IMR-90 (cell line): Measurements from ENCODE around the gene SKP1. TPM values are rescaled to one million over a fixed set of nuclear protein-coding genes. Genes with fewer than 3 reads are reported as not detected.

Source experiments
- ATAC-seq: fragments of 200-7000 bp; cut with Tn5 transposase; 2 replicates; pipeline ENCODE4 v1.9.1; 2020; ENCODE audit warnings: low read depth, mild to moderate bottlenecking, moderate library complexity
- BruUV-seq: library from RNA; stranded (reverse); fragments of 400-500 nt; replicated peaks from 2 replicates; lab custom pipeline; 2021; lab: Mats Ljungman, UMichigan
- CTCF ChIA-PET: fragments of 300-600 bp; formaldehyde crosslinking; extraction: SDS; loops from one replicate; lab custom pipeline; 2021; ENCODE audit warnings: antibody characterized with exemption; lab: Yijun Ruan, JAX
- POLR2A ChIA-PET: fragments of 300-600 bp; sonication (Branson Sonifier 250); formaldehyde crosslinking; loops from one replicate; lab custom pipeline; 2022; ENCODE audit warnings: antibody characterized with exemption; ENCODE audit not compliant: unreplicated experiment; lab: Charles Lee
- DNase-seq: peaks from one replicate; pipeline ENCODE4 v3.0.0; 2013
- H2AFZ ChIP-seq: replicated peaks from 2 replicates; pipeline ENCODE3; 2013; ENCODE audit warnings: low read length, mild to moderate bottlenecking; ENCODE audit not compliant: poor library complexity
- H2AK5ac ChIP-seq: 2 replicates; pipeline ENCODE4 v1.6.1; 2013; ENCODE audit warnings: low read depth, low read length, inconsistent platforms
- H2AK9ac ChIP-seq: replicated peaks from 2 replicates; pipeline ENCODE3; 2013; ENCODE audit warnings: mild to moderate bottlenecking, low read depth, low read length, moderate library complexity; ENCODE audit not compliant: poor library complexity
- H2BK120ac ChIP-seq: 2 replicates; pipeline ENCODE4 v1.6.1; 2013; ENCODE audit warnings: low read depth, low read length, inconsistent platforms
- H2BK15ac ChIP-seq: 3 replicates; pipeline ENCODE4 v1.6.1; 2013; ENCODE audit warnings: low read depth, low read length, inconsistent platforms
- H2BK20ac ChIP-seq: 2 replicates; pipeline ENCODE4 v1.6.1; 2013; ENCODE audit warnings: low read depth, mild to moderate bottlenecking, inconsistent platforms, low read length, moderate library complexity
- H2BK5ac ChIP-seq: 2 replicates; pipeline ENCODE4 v1.6.1; 2013; ENCODE audit warnings: mild to moderate bottlenecking, low read depth, low read length, inconsistent platforms; ENCODE audit not compliant: poor library complexity, severe bottlenecking
- H3K14ac ChIP-seq: replicated peaks from 2 replicates; pipeline ENCODE4 v1.6.1; 2013; ENCODE audit warnings: low read depth, low read length, inconsistent platforms
- H3K18ac ChIP-seq: 2 replicates; pipeline ENCODE4 v1.6.1; 2013; ENCODE audit warnings: low read depth, low read length, control low read depth
- H3K23ac ChIP-seq: 2 replicates; pipeline ENCODE4 v1.6.1; 2013; ENCODE audit warnings: low read depth, low read length, inconsistent platforms
- H3K27ac ChIP-seq: 2 replicates; pipeline ENCODE4 v1.5.1; 2013; ENCODE audit warnings: mild to moderate bottlenecking, control low read depth, low read length; ENCODE audit not compliant: insufficient read depth
- H3K27me3 ChIP-seq: 2 replicates; pipeline ENCODE4 v1.6.1; 2013; ENCODE audit warnings: low read length; ENCODE audit not compliant: control insufficient read depth, insufficient read depth
- H3K36me3 ChIP-seq: 2 replicates; pipeline ENCODE4 v1.6.1; 2013; ENCODE audit warnings: low read length, mixed read lengths; ENCODE audit not compliant: control insufficient read depth, insufficient read depth
- H3K4ac ChIP-seq: 2 replicates; pipeline ENCODE4 v1.6.1; 2013; ENCODE audit warnings: low read depth, low read length, inconsistent platforms
- H3K4me1 ChIP-seq: 2 replicates; pipeline ENCODE4 v1.6.1; 2013; ENCODE audit warnings: low read length, mixed read lengths; ENCODE audit not compliant: control insufficient read depth, insufficient read depth
- H3K4me2 ChIP-seq: 2 replicates; pipeline ENCODE4 v1.6.1; 2013; ENCODE audit warnings: low read depth, mild to moderate bottlenecking, control low read depth, low read length, moderate library complexity
- H3K4me3 ChIP-seq: 2 replicates; pipeline ENCODE4 v1.5.1; 2013; ENCODE audit warnings: low read depth, mild to moderate bottlenecking, control low read depth, low read length, moderate library complexity; ENCODE audit not compliant: insufficient read depth
- H3K56ac ChIP-seq: 2 replicates; pipeline ENCODE4 v1.6.1; 2013; ENCODE audit warnings: low read length, inconsistent platforms; ENCODE audit not compliant: insufficient read depth; ENCODE audit errors: extremely low read depth
- H3K79me1 ChIP-seq, 2 experiments: 2 replicates each; pipeline ENCODE4 v1.6.1; 2013; ENCODE audit warnings: low read length in 2 of 2, inconsistent platforms in 1 of 2, low read depth in 1 of 2
- H3K9ac ChIP-seq: 2 replicates; pipeline ENCODE4 v1.6.1; 2013; ENCODE audit warnings: low read depth, low read length, control low read depth
- H3K9me1 ChIP-seq: 2 replicates; pipeline ENCODE4 v1.6.1; 2013; ENCODE audit warnings: low read length, inconsistent platforms; ENCODE audit not compliant: insufficient read depth
- H3K9me3 ChIP-seq: 2 replicates; pipeline ENCODE4 v1.6.1; 2013; ENCODE audit warnings: low read length; ENCODE audit not compliant: control insufficient read depth, insufficient read depth
- H4K20me1 ChIP-seq: 2 replicates; pipeline ENCODE4 v1.6.1; 2013; ENCODE audit warnings: low read length, inconsistent platforms; ENCODE audit not compliant: insufficient read depth
- H4K5ac ChIP-seq: 2 replicates; pipeline ENCODE4 v1.6.1; 2013; ENCODE audit warnings: mild to moderate bottlenecking, low read depth, low read length, control low read depth
- H4K8ac ChIP-seq, 2 experiments: 2 replicates each; pipeline ENCODE4 v1.6.1; 2013; ENCODE audit warnings: low read depth in 2 of 2, low read length in 2 of 2, control low read depth in 1 of 2, inconsistent platforms in 1 of 2
- H4K91ac ChIP-seq: 2 replicates; pipeline ENCODE4 v1.6.1; 2013; ENCODE audit warnings: low read depth, low read length, inconsistent platforms; ENCODE audit not compliant: insufficient read depth
- BHLHE40 ChIP-seq: fragments of 150-350 bp; IDR thresholded peaks from 2 replicates; pipeline ENCODE4 v1.6.1; 2016; ENCODE audit warnings: mild to moderate bottlenecking, low read depth, low read length
- MXI1 ChIP-seq: IDR thresholded peaks from 2 replicates; pipeline ENCODE4 v1.6.1; 2012; ENCODE audit warnings: low read depth, mild to moderate bottlenecking, low read length, moderate library complexity, borderline replicate concordance
- POLR2A ChIP-seq: IDR thresholded peaks from 2 replicates; pipeline ENCODE4 v1.6.1; 2012; ENCODE audit warnings: mild to moderate bottlenecking, low read depth, low read length
- RAD21 ChIP-seq: IDR thresholded peaks from 2 replicates; pipeline ENCODE4 v1.6.1; 2012; ENCODE audit warnings: low read length, improper control_type of control experiment
- RFX5 ChIP-seq: IDR thresholded peaks from 2 replicates; pipeline ENCODE4 v1.8.0; 2012; ENCODE audit warnings: low read depth, mild to moderate bottlenecking, low read length, moderate library complexity
- SMC3 ChIP-seq: fragments of 150-350 bp; IDR thresholded peaks from 2 replicates; pipeline ENCODE4 v1.6.1; 2016; ENCODE audit warnings: low read depth, mild to moderate bottlenecking, antibody characterized with exemption, low read length, moderate library complexity
- WGBS, 2 experiments: methylation state at CpG; one replicate each; pipeline versions ENCODE4 v1.1.5 to v1.1.7; 2013; ENCODE audit warnings: missing lambda C conversion rate in 2 of 2; ENCODE audit not compliant: insufficient read length in 1 of 2; ENCODE audit errors: extremely low coverage in 2 of 2; 5-methylcytosine and 5-hydroxymethylcytosine counted together
- dilution Hi-C: fragments of 300-500 bp; cut with HindIII; formaldehyde crosslinking; loops from one replicate; pipeline ENCODE4 v1.14.3; 2018; ENCODE audit warnings: low sequenced_read_pairs; ENCODE audit not compliant: unreplicated experiment
- in situ Hi-C: fragments of 300-500 bp; cut with MboI; formaldehyde crosslinking; loops from 3 replicates; pipeline ENCODE4 v1.14.3; 2019; ENCODE audit warnings: low sequenced_read_pairs, inconsistent platforms, mixed read lengths
- intact Hi-C: fragments of 100-400 bp; cut with micrococcal nuclease; formaldehyde crosslinking; loops from 2 replicates; pipeline ENCODE4 v1.10.0; 2022
- polyA plus RNA-seq, 3 experiments: library from polyadenylated mRNA; depleted of rRNA; stranded (reverse); fragments of >200 nt; gene quantifications; 2 replicates each; pipeline ENCODE4 v1.2.3, GENCODE V29; 2012; ENCODE audit warnings: low replicate concordance in 1 of 3
- total RNA-seq: library from RNA; depleted of rRNA; stranded (reverse); fragments of >200 nt; gene quantifications from 2 replicates; pipeline ENCODE4 v1.2.3, GENCODE V29; 2012
- TF ChIP-seq, protein P1 (sequence below): fragments of 150-350 bp; IDR thresholded peaks from 2 replicates; pipeline ENCODE4 v1.6.1; 2016; ENCODE audit warnings: low read depth, mild to moderate bottlenecking, low read length, moderate library complexity, borderline replicate concordance

Gene SKP1
- total and polyA plus RNA-seq, 2 of the 4 experiments (the other 2 are of a cell fraction) = 206 to 618 TPM

DNA sequence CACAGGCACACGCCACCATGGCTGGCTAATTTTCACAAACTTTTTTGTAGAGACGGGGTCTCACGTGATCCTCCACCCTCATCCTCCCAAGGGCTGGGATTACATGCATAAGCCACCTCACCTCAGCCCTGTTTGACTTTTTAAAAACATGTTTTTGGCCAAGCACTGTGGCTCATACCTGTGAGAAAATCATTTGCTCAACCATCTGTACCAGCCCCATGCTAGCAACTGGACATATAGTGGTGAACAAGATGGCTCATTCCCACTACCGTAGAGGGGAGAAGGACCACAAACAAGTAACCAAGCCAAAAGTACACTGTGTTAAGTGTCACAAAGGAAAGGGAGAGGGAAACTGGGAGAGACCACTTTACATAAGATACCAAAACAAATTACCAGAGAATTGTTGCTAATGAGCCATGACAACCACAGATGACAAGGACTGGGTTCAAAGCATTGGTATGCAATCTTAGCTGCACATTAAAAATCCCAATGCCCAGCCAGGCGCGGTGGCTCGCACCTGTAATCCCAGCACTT, 29.9 kb upstream of the SKP1 start:
- H2BK15ac ChIP-seq = no peak overlapping the region
- peaks cover 12 to 63% of the 10 kb centered on the region in 2 experiments for H3K79me1 ChIP-seq
- no peak overlapping the region for H4K5ac ChIP-seq
- dilution Hi-C loops = no loop called here
- peaks cover 6% of the 10 kb centered on the region for H3K4me1 ChIP-seq
- H2AK5ac ChIP-seq = no peak overlapping the region
- peaks cover 89% of the 10 kb centered on the region for H4K20me1 ChIP-seq
- ChIA-PET POLR2A (no interaction called here), CTCF (interaction anchor here (0.7 kb wide), 1 partner anchor 36 kb away, joined by 3 read pairs; no protein-coding TSS in a partner anchor)
- no peaks in the 10 kb centered on the region for H3K27me3 ChIP-seq
- H2BK20ac ChIP-seq = no peak overlapping the region
- peaks cover 19% of the 10 kb centered on the region for H3K36me3 ChIP-seq
- H3K4ac ChIP-seq = no peak overlapping the region
- H3K23ac ChIP-seq = no peak overlapping the region
- no peak overlapping the region for H3K18ac ChIP-seq
- no peak overlapping the region for H3K4me3 ChIP-seq
- no peak overlapping the region for H2AK9ac ChIP-seq
- in situ Hi-C loops = no loop called here
- no peak overlapping the region for H2BK120ac ChIP-seq
- no peak for DNase-seq
- no peak overlapping the region for H3K27ac ChIP-seq
- H3K9me1 ChIP-seq = peaks cover 9% of the 10 kb centered on the region; the same call in 1 of the 2 replicates
- no TSS peak for BruUV-seq
- no peak overlapping the region for H2BK5ac ChIP-seq
- H3K9me3 ChIP-seq = no peaks in the 10 kb centered on the region
- H3K4me2 ChIP-seq = no peak overlapping the region
- no peak for ATAC-seq
- H4K91ac ChIP-seq = no peak overlapping the region
- no peak overlapping the region for H2AFZ ChIP-seq
- no peak overlapping the region for H3K9ac ChIP-seq
- no peak overlapping the region for H3K14ac ChIP-seq
- no peak overlapping the region for H4K8ac ChIP-seq
- TF ChIP-seq MXI1 = no peak
- TF ChIP-seq RFX5 = no peak
- no peak for TF ChIP-seq SMC3
- TF ChIP-seq, protein P1, sequence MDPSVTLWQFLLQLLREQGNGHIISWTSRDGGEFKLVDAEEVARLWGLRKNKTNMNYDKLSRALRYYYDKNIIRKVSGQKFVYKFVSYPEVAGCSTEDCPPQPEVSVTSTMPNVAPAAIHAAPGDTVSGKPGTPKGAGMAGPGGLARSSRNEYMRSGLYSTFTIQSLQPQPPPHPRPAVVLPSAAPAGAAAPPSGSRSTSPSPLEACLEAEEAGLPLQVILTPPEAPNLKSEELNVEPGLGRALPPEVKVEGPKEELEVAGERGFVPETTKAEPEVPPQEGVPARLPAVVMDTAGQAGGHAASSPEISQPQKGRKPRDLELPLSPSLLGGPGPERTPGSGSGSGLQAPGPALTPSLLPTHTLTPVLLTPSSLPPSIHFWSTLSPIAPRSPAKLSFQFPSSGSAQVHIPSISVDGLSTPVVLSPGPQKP = no peak
- no peak for TF ChIP-seq RAD21
- no peak for TF ChIP-seq BHLHE40
- no peak for TF ChIP-seq POLR2A
- intact Hi-C loops = no loop called here
- no peak overlapping the region for H3K56ac ChIP-seq
- 100% methylated on average over 2 of the region's 7 CpGs; no CpG with 5 or more reads in 1 of the 2 experiments for WGBS, 2 experiments
